ENCODE measurements around the gene ZNF764. TPM values are rescaled to one million over a fixed set of nuclear protein-coding genes. Genes with fewer than 3 reads are reported as not detected.

Gene ZNF764
- total and polyA plus RNA-seq, 9 of the 15 experiments (the other 6 are each of a cell fraction or from before 2014, with no cell fraction given) = 0.69 to 10.1 (median 4.1) TPM

GRCh38 chr16:30541502-30542329 is 16.5 kb downstream of the ZNF764 start (continued):
- TF ChIP-seq ZBTB40 (IDR thresholded peaks at IDR 0.05) = 0 out of 2 replicates have a peak, but pooled peaks have one; percentile 13
- TF ChIP-seq ZBTB40 (CRISPR knock-in tag; IDR thresholded peaks at IDR 0.05) = no peak
- TF ChIP-seq TAL1 (IDR thresholded peaks at IDR 0.05) = peak; percentile 65
- TF ChIP-seq HMG20B (CRISPR knock-in tag; IDR thresholded peaks at IDR 0.05) = no peak
- TF ChIP-seq ARID1B (IDR thresholded peaks at IDR 0.05) = peak; percentile 77
- TF ChIP-seq ZNF311 (CRISPR knock-in tag; IDR thresholded peaks at IDR 0.05) = no peak
- peak; percentile 52; the same call in 1 of the 2 replicates for TF ChIP-seq ATF3 (IDR thresholded peaks at IDR 0.05)
- TF ChIP-seq ATF3 (CRISPR knock-in tag; conservative IDR thresholded peaks at IDR 0.05) = no peak
- TF ChIP-seq HDAC1 (IDR thresholded peaks at IDR 0.05) = 0 out of 4 replicates have a peak, but pooled peaks of 1 of the 2 experiments have one; percentile 49
- no peak for TF ChIP-seq YY1 (IDR thresholded peaks at IDR 0.05; ENCODE audit: borderline replicate concordance in 1 of 3, control insufficient read depth in 1 of 3, extremely low read depth in 1 of 3, insufficient read depth in 3 of 3, insufficient read length in 1 of 3, insufficient replicate concordance in 2 of 3, low read depth in 1 of 3, low read length in 2 of 3)
- TF ChIP-seq ZNF77 (CRISPR knock-in tag; IDR thresholded peaks at IDR 0.05) = no peak
- TF ChIP-seq RHOXF2B (CRISPR knock-in tag; conservative IDR thresholded peaks at IDR 0.05) = no peak
- TF ChIP-seq TEAD4 (IDR thresholded peaks at IDR 0.05; ENCODE audit: low read length) = peak; percentile 72
- TF ChIP-seq TEAD4 (CRISPR knock-in tag; IDR thresholded peaks at IDR 0.05; ENCODE audit: borderline replicate concordance) = no peak
- TF ChIP-seq STAT6 (CRISPR knock-in tag; IDR thresholded peaks at IDR 0.05) = no peak

Data from K562 (cell line).